Measurements from ENCODE around the gene SUB1.

The SUB1 gene

GRCh38 chr5:32585122-32585445 is 273 bp upstream of the SUB1 start:
- no peaks in the 10 kb centered on the region for H3K9me3 ChIP-seq (ENCODE audit: low read length)
- H3F3A ChIP-seq (ENCODE audit: insufficient read depth, low read length): no peaks in the 10 kb centered on the region
- peak overlapping the region; percentile 86 for H3K4me3 ChIP-seq (ENCODE audit: low read depth, low read length, poor library complexity, severe bottlenecking)
- H3K79me2 ChIP-seq (ENCODE audit: insufficient read depth, low read length): peaks cover 8% of the 10 kb centered on the region; the same call in 1 of the 2 replicates
- H3K4me2 ChIP-seq (ENCODE audit: low read length): no peak overlapping the region
- H4K20me1 ChIP-seq (ENCODE audit: insufficient read depth, low read length): 0 out of 2 replicates have a peak, but pooled peaks cover 7% of the 10 kb centered on the region
- H2AFZ ChIP-seq (ENCODE audit: low read length): no peak overlapping the region
- TF ChIP-seq EZH2 (IDR thresholded peaks at IDR 0.05; ENCODE audit: borderline replicate concordance, low read length) (no peak), CTCF (IDR thresholded peaks at IDR 0.05; ENCODE audit: low read length) (no peak)
- H3K27me3 ChIP-seq (ENCODE audit: insufficient read depth, low read length): no peaks in the 10 kb centered on the region
- peaks cover 11% of the 10 kb centered on the region for H3K4me1 ChIP-seq (ENCODE audit: insufficient read depth, low read length, severe bottlenecking)
- H3K36me3 ChIP-seq (ENCODE audit: insufficient read depth, low read length): peaks cover 10% of the 10 kb centered on the region
- no peaks in the 10 kb centered on the region for H3K9me2 ChIP-seq (ENCODE audit: low read depth, low read length)
- H3K27ac ChIP-seq (ENCODE audit: low read depth, low read length, poor library complexity, severe bottlenecking): no peak overlapping the region
- no peak overlapping the region for H3K9ac ChIP-seq (ENCODE audit: low read length)

- Histone ChIP-seq H3K4me3 (ENCODE audit: low read depth, low read length, poor library complexity, severe bottlenecking) (peak overlapping the region; percentile 86), H3K36me3 (ENCODE audit: insufficient read depth, low read length) (peaks cover 14% of the 10 kb centered on the region), H3F3A (ENCODE audit: insufficient read depth, low read length) (no peaks in the 10 kb centered on the region), H3K27me3 (ENCODE audit: insufficient read depth, low read length) (no peaks in the 10 kb centered on the region), H3K27ac (ENCODE audit: low read depth, low read length, poor library complexity, severe bottlenecking) (no peak overlapping the region), H3K4me2 (ENCODE audit: low read length) (peak overlapping the region; percentile 80), H3K9ac (ENCODE audit: low read length) (peak overlapping the region; percentile 79), H3K9me3 (ENCODE audit: low read length) (no peaks in the 10 kb centered on the region), H3K4me1 (ENCODE audit: insufficient read depth, low read length, severe bottlenecking) (peaks cover 11% of the 10 kb centered on the region), H4K20me1 (ENCODE audit: insufficient read depth, low read length) (0 out of 2 replicates have a peak, but pooled peaks cover 7% of the 10 kb centered on the region), H2AFZ (ENCODE audit: low read length) (no peak overlapping the region), H3K9me2 (ENCODE audit: low read depth, low read length) (no peaks in the 10 kb centered on the region), H3K79me2 (ENCODE audit: insufficient read depth, low read length) (peaks cover 8% of the 10 kb centered on the region; the same call in 1 of the 2 replicates)
- TF ChIP-seq CTCF (IDR thresholded peaks at IDR 0.05; ENCODE audit: low read length): no peak
Measured at GRCh38 chr5:32586276-32586599, 881 bp downstream of the SUB1 start.

- H3F3A ChIP-seq (ENCODE audit: insufficient read depth, low read length): no peaks in the 10 kb centered on the region
- no peaks in the 10 kb centered on the region for H3K27me3 ChIP-seq (ENCODE audit: insufficient read depth, low read length)
- peaks cover 8% of the 10 kb centered on the region; the same call in 1 of the 2 replicates for H3K79me2 ChIP-seq (ENCODE audit: insufficient read depth, low read length)
- TF ChIP-seq CTCF (IDR thresholded peaks at IDR 0.05; ENCODE audit: low read length) (no peak), EZH2 (IDR thresholded peaks at IDR 0.05; ENCODE audit: borderline replicate concordance, low read length) (no peak)
- H3K4me1 ChIP-seq (ENCODE audit: insufficient read depth, low read length, severe bottlenecking): peaks cover 11% of the 10 kb centered on the region
- H2AFZ ChIP-seq (ENCODE audit: low read length): no peak overlapping the region
- H3K27ac ChIP-seq (ENCODE audit: low read depth, low read length, poor library complexity, severe bottlenecking): no peak overlapping the region
- H3K4me3 ChIP-seq (ENCODE audit: low read depth, low read length, poor library complexity, severe bottlenecking): peak overlapping the region; percentile 86
- no peak overlapping the region for H3K9ac ChIP-seq (ENCODE audit: low read length)
- no peaks in the 10 kb centered on the region for H3K9me2 ChIP-seq (ENCODE audit: low read depth, low read length)
- H3K4me2 ChIP-seq (ENCODE audit: low read length): peak overlapping the region; percentile 80
- peaks cover 23% of the 10 kb centered on the region for H3K36me3 ChIP-seq (ENCODE audit: insufficient read depth, low read length)
- H3K9me3 ChIP-seq (ENCODE audit: low read length): no peaks in the 10 kb centered on the region
- 0 out of 2 replicates have a peak, but pooled peaks cover 7% of the 10 kb centered on the region for H4K20me1 ChIP-seq (ENCODE audit: insufficient read depth, low read length)
Measured at GRCh38 chr5:32587067-32587551, 1.8 kb downstream of the SUB1 start.

Data from OCI-LY1 (cell line).